OCI-LY3 (cell line): Measurements from ENCODE around the gene SLC6A12.

Source experiments
- EZH2phosphoT487 ChIP-seq: fragments of 200-600 bp; shearing (Covaris generic); IDR thresholded peaks from 2 replicates; pipeline ENCODE4 v1.6.1; 2018; ENCODE audit warnings: antibody characterized with exemption, mixed run types, low read depth
- TF ChIP-seq, protein P1 (sequence below): fragments of 200-600, 300-600 bp; sonication (generic); IDR thresholded peaks from 2 replicates; pipeline ENCODE4 v1.5.1; 2014; ENCODE audit warnings: antibody characterized with exemption, low read length, low read depth

DNA sequence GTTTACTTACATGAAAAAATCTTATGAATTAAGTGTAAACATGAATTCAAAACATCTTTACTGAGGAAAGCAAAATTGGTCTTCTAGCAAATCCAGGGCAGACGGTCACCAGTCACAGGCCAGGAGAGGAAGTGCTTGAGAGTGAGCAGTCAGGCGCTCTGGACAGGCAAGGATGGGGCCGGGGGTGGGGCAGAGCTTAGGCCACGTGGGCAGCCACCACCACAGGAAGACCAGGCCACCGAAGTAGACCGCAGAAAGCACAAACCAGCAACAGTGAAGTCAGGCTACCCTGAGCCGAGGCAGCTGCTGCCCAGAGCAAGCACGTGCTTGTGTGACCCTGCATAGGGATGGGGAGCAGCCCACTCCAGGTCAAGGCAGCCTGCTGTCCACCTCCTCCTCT lies 33.5 kb downstream of the SLC6A12 start:
- TF ChIP-seq, protein P1, sequence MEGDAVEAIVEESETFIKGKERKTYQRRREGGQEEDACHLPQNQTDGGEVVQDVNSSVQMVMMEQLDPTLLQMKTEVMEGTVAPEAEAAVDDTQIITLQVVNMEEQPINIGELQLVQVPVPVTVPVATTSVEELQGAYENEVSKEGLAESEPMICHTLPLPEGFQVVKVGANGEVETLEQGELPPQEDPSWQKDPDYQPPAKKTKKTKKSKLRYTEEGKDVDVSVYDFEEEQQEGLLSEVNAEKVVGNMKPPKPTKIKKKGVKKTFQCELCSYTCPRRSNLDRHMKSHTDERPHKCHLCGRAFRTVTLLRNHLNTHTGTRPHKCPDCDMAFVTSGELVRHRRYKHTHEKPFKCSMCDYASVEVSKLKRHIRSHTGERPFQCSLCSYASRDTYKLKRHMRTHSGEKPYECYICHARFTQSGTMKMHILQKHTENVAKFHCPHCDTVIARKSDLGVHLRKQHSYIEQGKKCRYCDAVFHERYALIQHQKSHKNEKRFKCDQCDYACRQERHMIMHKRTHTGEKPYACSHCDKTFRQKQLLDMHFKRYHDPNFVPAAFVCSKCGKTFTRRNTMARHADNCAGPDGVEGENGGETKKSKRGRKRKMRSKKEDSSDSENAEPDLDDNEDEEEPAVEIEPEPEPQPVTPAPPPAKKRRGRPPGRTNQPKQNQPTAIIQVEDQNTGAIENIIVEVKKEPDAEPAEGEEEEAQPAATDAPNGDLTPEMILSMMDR = no peak
- TF ChIP-seq EZH2phosphoT487 = no peak
